ENCODE results near the gene IFNA16. TPM values are rescaled to one million over a fixed set of nuclear protein-coding genes. Genes with fewer than 3 reads are reported as not detected.
"Not testable (repeated sequence)": the region's sequence is repeated elsewhere in the genome, so short reads cannot be mapped to it uniquely, and the experiment has no call there.

Gene IFNA16
- total RNA-seq, 1 experiment from 2014 or later, result not detected

DNA sequence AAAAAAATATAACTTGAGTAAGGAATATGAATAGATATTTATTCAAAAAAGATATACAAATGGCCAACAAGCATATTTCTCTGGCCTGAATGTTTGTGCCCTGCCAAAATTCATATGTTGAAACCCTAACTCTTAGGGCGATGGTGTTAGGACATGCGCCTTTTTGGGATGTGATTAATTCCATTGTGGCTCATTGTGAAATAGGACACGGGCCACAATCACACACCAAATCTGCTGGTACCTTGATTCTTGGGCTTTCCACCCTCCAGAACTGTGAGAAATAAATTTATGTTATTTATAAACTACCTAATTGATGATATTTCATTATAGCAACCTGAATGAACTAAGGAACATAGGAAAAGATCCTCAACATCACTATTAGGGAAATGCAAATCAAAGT lies 45.0 kb downstream of the IFNA16 start:
- no peak for DNase-seq
- Histone ChIP-seq H3K27me3 (ENCODE audit: low read length) (no peaks in the 10 kb centered on the region), H2AFZ (ENCODE audit: low read length) (no peak overlapping the region), H3K4me2 (ENCODE audit: low read depth, low read length, poor library complexity, severe bottlenecking) (no peak overlapping the region), H3K9me3 (ENCODE audit: low read length) (no peaks in the 10 kb centered on the region), H3K79me2 (ENCODE audit: low read length) (no peaks in the 10 kb centered on the region), H3K27ac (ENCODE audit: low read length) (no peak overlapping the region), H4K20me1 (ENCODE audit: insufficient read depth, low read depth, low read length) (no peaks in the 10 kb centered on the region), H3K4me3 (ENCODE audit: low read length) (no peak overlapping the region), H3K9me2 (replicated peaks; ENCODE audit: insufficient read depth, low read length) (no peaks in the 10 kb centered on the region), H3K36me3 (ENCODE audit: insufficient read depth, low read length) (no peaks in the 10 kb centered on the region), H3K9ac (ENCODE audit: low read length) (no peak overlapping the region), H3K4me1 (ENCODE audit: low read length) (no peaks in the 10 kb centered on the region)

GRCh38 chr9:21171351-21171750 lies 45.8 kb downstream of the IFNA16 start:
- no peak for DNase-seq
- Histone ChIP-seq H3K9me3 (ENCODE audit: low read length) (no peaks in the 10 kb centered on the region), H4K20me1 (ENCODE audit: insufficient read depth, low read depth, low read length) (no peaks in the 10 kb centered on the region), H3K27me3 (ENCODE audit: low read length) (no peaks in the 10 kb centered on the region), H3K79me2 (ENCODE audit: low read length) (no peaks in the 10 kb centered on the region), H3K9ac (ENCODE audit: low read length) (no peak overlapping the region), H3K4me3 (ENCODE audit: low read length) (no peak overlapping the region), H3K4me1 (ENCODE audit: low read length) (no peaks in the 10 kb centered on the region), H2AFZ (ENCODE audit: low read length) (no peak overlapping the region), H3K36me3 (ENCODE audit: insufficient read depth, low read length) (no peaks in the 10 kb centered on the region), H3K9me2 (replicated peaks; ENCODE audit: insufficient read depth, low read length) (no peaks in the 10 kb centered on the region), H3K27ac (ENCODE audit: low read length) (no peak overlapping the region), H3K4me2 (ENCODE audit: low read depth, low read length, poor library complexity, severe bottlenecking) (no peak overlapping the region)

- not testable (repeated sequence) for H3K27me3 ChIP-seq (ENCODE audit: low read length); H3K4me3 ChIP-seq (ENCODE audit: low read length); H3K4me2 ChIP-seq (ENCODE audit: low read depth, low read length, poor library complexity, severe bottlenecking); H3K9ac ChIP-seq (ENCODE audit: low read length); H3K4me1 ChIP-seq (ENCODE audit: low read length); H2AFZ ChIP-seq (ENCODE audit: low read length); H4K20me1 ChIP-seq (ENCODE audit: insufficient read depth, low read depth, low read length); H3K9me3 ChIP-seq (ENCODE audit: low read length); H3K27ac ChIP-seq (ENCODE audit: low read length); H3K79me2 ChIP-seq (ENCODE audit: low read length); H3K36me3 ChIP-seq (ENCODE audit: insufficient read depth, low read length); DNase-seq; H3K9me2 ChIP-seq (replicated peaks; ENCODE audit: insufficient read depth, low read length)
These were observed 50.6 kb downstream of the IFNA16 start, which contains the start of gene IFNA21 for GRCh38 chr9:21166560-21166959. Gene IFNA21, minus strand, starts transcription at chr9:21166660. Its CDS starts 48 bp downstream, at chr9:21166612.

Other genes with a start within 250 kb of the IFNA16 start
- gene HACD4, start 185.7 kb downstream of the IFNA16 start, total RNA-seq (2014; rRNA removed; shearing (Covaris generic); ENCODE audit: low replicate concordance), result 0.83 and 2.9 TPM in 2 replicates
- 0.51 TPM in 1 of 2 replicates, not detected in the other for gene IFNB1, start 139.4 kb downstream of the IFNA16 start, total RNA-seq (2014; rRNA removed; shearing (Covaris generic); ENCODE audit: low replicate concordance)
- gene IFNW1, start 75.5 kb downstream of the IFNA16 start, total RNA-seq (2014; rRNA removed; shearing (Covaris generic); ENCODE audit: low replicate concordance), result not detected in 2 replicates
- gene IFNA21, start 50.7 kb downstream of the IFNA16 start, total RNA-seq (2014; rRNA removed; shearing (Covaris generic); ENCODE audit: low replicate concordance), result not detected in 2 replicates
- not detected in 2 replicates for gene IFNA4, start 29.7 kb downstream of the IFNA16 start, total RNA-seq (2014; rRNA removed; shearing (Covaris generic); ENCODE audit: low replicate concordance)
- gene IFNA7, start 15.1 kb downstream of the IFNA16 start, total RNA-seq (2014; rRNA removed; shearing (Covaris generic); ENCODE audit: low replicate concordance), result not detected in 2 replicates
- not detected in 2 replicates for gene IFNA10, start 10.2 kb downstream of the IFNA16 start, total RNA-seq (2014; rRNA removed; shearing (Covaris generic); ENCODE audit: low replicate concordance)
- not detected in 2 replicates for gene IFNA17, start 10.9 kb upstream of the IFNA16 start, total RNA-seq (2014; rRNA removed; shearing (Covaris generic); ENCODE audit: low replicate concordance)
- not detected in 2 replicates for gene IFNA14, start 22.7 kb upstream of the IFNA16 start, total RNA-seq (2014; rRNA removed; shearing (Covaris generic); ENCODE audit: low replicate concordance)
- gene IFNA5, start 88.0 kb upstream of the IFNA16 start, total RNA-seq (2014; rRNA removed; shearing (Covaris generic); ENCODE audit: low replicate concordance), result not detected in 2 replicates
- 14.0 and 21.2 TPM in 2 replicates for gene KLHL9, start 118.1 kb upstream of the IFNA16 start, total RNA-seq (2014; rRNA removed; shearing (Covaris generic); ENCODE audit: low replicate concordance)
- not detected in 2 replicates for gene IFNA6, start 133.6 kb upstream of the IFNA16 start, total RNA-seq (2014; rRNA removed; shearing (Covaris generic); ENCODE audit: low replicate concordance)
- gene IFNA13, start 150.7 kb upstream of the IFNA16 start, total RNA-seq (2014; rRNA removed; shearing (Covaris generic); ENCODE audit: low replicate concordance), result not detected in 2 replicates
- gene IFNA2, start 168.1 kb upstream of the IFNA16 start, total RNA-seq (2014; rRNA removed; shearing (Covaris generic); ENCODE audit: low replicate concordance), result not detected in 2 replicates
- gene IFNA8, start 191.8 kb upstream of the IFNA16 start, total RNA-seq (2014; rRNA removed; shearing (Covaris generic); ENCODE audit: low replicate concordance), result not detected in 2 replicates
- gene IFNA1, start 223.1 kb upstream of the IFNA16 start, total RNA-seq (2014; rRNA removed; shearing (Covaris generic); ENCODE audit: low replicate concordance), result not detected in 2 replicates

Data from Karpas-422 (cell line).